ENCODE data around the gene ELOVL6. TPM values are rescaled to one million over a fixed set of nuclear protein-coding genes. Genes with fewer than 3 reads are reported as not detected.

The ELOVL6 gene
- total and polyA plus RNA-seq, 11 donors, result 0.50 to 22.4 (median 2.9) TPM

GRCh38 chr4:110183058-110183457 is 15.4 kb downstream of the ELOVL6 start:
- no peak overlapping the region for H3K4me3 ChIP-seq
- no peaks in the 10 kb centered on the region for H3K4me1 ChIP-seq
- H3K27ac ChIP-seq, result no peak overlapping the region
- no peaks in the 10 kb centered on the region for H3K36me3 ChIP-seq
- ATAC-seq, result no peak
- TF ChIP-seq POLR2A (IDR thresholded peaks at IDR 0.05) (no peak), CTCF (IDR thresholded peaks at IDR 0.05) (no peak)
- DNase-seq, result no peak
- H3K9me3 ChIP-seq, result no peaks in the 10 kb centered on the region
- intact Hi-C loops (cut with DNase I), result no loop called here
- WGBS, 4 donors, result 92 to 94% (median 93%) methylated on average over 5 of the region's 5 CpGs
- H3K27me3 ChIP-seq, result no peaks in the 10 kb centered on the region

GRCh38 chr4:110181890-110182289 is 16.5 kb downstream of the ELOVL6 start:
- TF ChIP-seq CTCF (IDR thresholded peaks at IDR 0.05), result no peak
- no peak for TF ChIP-seq POLR2A (IDR thresholded peaks at IDR 0.05)
- Histone ChIP-seq H3K4me3 (no peak overlapping the region), H3K27me3 (no peaks in the 10 kb centered on the region), H3K4me1 (no peaks in the 10 kb centered on the region), H3K27ac (no peak overlapping the region), H3K36me3 (no peaks in the 10 kb centered on the region), H3K9me3 (no peaks in the 10 kb centered on the region)
- 82 to 86% (median 84%) methylated on average over 3 of the region's 3 CpGs for WGBS, 4 donors
- DNase-seq (no peak), ATAC-seq (no peak)
- intact Hi-C loops (cut with DNase I), result no loop called here

GRCh38 chr4:110175634-110176033 is 22.8 kb downstream of the ELOVL6 start:
- Histone ChIP-seq H3K27ac (no peak overlapping the region), H3K9me3 (no peaks in the 10 kb centered on the region), H3K4me3 (no peak overlapping the region), H3K4me1 (no peaks in the 10 kb centered on the region), H3K27me3 (no peaks in the 10 kb centered on the region), H3K36me3 (no peaks in the 10 kb centered on the region)
- TF ChIP-seq CTCF (IDR thresholded peaks at IDR 0.05) (no peak), POLR2A (IDR thresholded peaks at IDR 0.05) (no peak)
- no peak for ATAC-seq
- intact Hi-C loops (cut with DNase I), result no loop called here
- DNase-seq, result no peak

- ATAC-seq (no peak), DNase-seq (no peak)
- no peak for TF ChIP-seq POLR2A (IDR thresholded peaks at IDR 0.05)
- no peak for TF ChIP-seq CTCF (IDR thresholded peaks at IDR 0.05)
- Histone ChIP-seq H3K4me1 (no peaks in the 10 kb centered on the region), H3K4me3 (no peak overlapping the region), H3K27ac (no peak overlapping the region), H3K9me3 (no peaks in the 10 kb centered on the region), H3K27me3 (no peaks in the 10 kb centered on the region), H3K36me3 (no peaks in the 10 kb centered on the region)
- WGBS, 4 donors, result 96 to 100% (median 99%) methylated on average over 1 of the region's 1 CpG
- intact Hi-C loops (cut with DNase I), result no loop called here
Observed at GRCh38 chr4:110172972-110173371, 25.4 kb downstream of the ELOVL6 start.
